Fibroblast of pulmonary artery (primary cell): Measurements from ENCODE around the gene KIDINS220.

Experiments
- DNase-seq: peaks from one replicate; pipeline ENCODE4 v3.0.0-alpha.2; 2010; ENCODE audit warnings: low read depth
- H3K4me3 ChIP-seq: replicated peaks from 2 replicates; pipeline ENCODE4 v1.5.1; 2011; ENCODE audit warnings: low read depth, mild to moderate bottlenecking, control low read depth, low read length, moderate library complexity
- CTCF ChIP-seq: IDR thresholded peaks from 2 replicates; pipeline ENCODE4 v1.5.1; 2011; ENCODE audit warnings: mild to moderate bottlenecking, control low read depth, low read length, inconsistent platforms; ENCODE audit errors: missing control alignments

The KIDINS220 gene

GRCh38 chr2:8681786-8682692 is 155.4 kb downstream of the KIDINS220 start, which contains the start of gene ID2:
Gene ID2 (plus strand): TSS chr2:8682056. CDS start chr2:8682166, 110 bp downstream.
- peak within 1 kb of the TSS; percentile 78 for H3K4me3 ChIP-seq
- DNase-seq = peak; percentile 99
- peak; percentile 2 for TF ChIP-seq CTCF

- peak overlapping the region; percentile 61 for H3K4me3 ChIP-seq
- no peak for TF ChIP-seq CTCF
- peak; percentile 92 for DNase-seq
These were observed 156.3 kb downstream of the KIDINS220 start for GRCh38 chr2:8680822-8681760.

GRCh38 chr2:8679827-8680731 is 157.3 kb downstream of the KIDINS220 start:
- H3K4me3 ChIP-seq = peak overlapping the region; percentile 63
- peak; percentile 55 for DNase-seq
- TF ChIP-seq CTCF = no peak

GRCh38 chr2:8679567-8679826 is 157.9 kb downstream of the KIDINS220 start:
- no peak for DNase-seq
- peak overlapping the region; percentile 63 for H3K4me3 ChIP-seq
- TF ChIP-seq CTCF = no peak
